HepG2 (cell line): ENCODE measurements around the gene VASH2. TPM values are rescaled to one million over a fixed set of nuclear protein-coding genes. Genes with fewer than 3 reads are reported as not detected.

Source experiments
- ARID3A ChIP-seq: IDR thresholded peaks from 2 replicates; pipeline ENCODE4 v1.6.1; 2012; ENCODE audit warnings: low read depth, low read length, improper control_type of control experiment
- BATF2 ChIP-seq: sonication (generic); formaldehyde crosslinking; IDR thresholded peaks from 2 replicates; pipeline ENCODE4 v1.8.0; 2022; ENCODE audit warnings: mild to moderate bottlenecking, missing genetic modification reagents, moderate library complexity
- BCL3 ChIP-seq: sonication (generic); formaldehyde crosslinking; IDR thresholded peaks from 2 replicates; pipeline ENCODE4 v1.5.1; 2020; ENCODE audit warnings: mild to moderate bottlenecking, missing genetic modification reagents, moderate library complexity
- FOXK2 ChIP-seq: fragments of 450-650 bp; IDR thresholded peaks from 2 replicates; pipeline ENCODE4 v1.6.1; 2016
- KDM6A ChIP-seq: IDR thresholded peaks from 2 replicates; pipeline ENCODE4 v1.6.1; 2016; ENCODE audit warnings: low read depth
- KLF15 ChIP-seq: sonication (generic); formaldehyde crosslinking; IDR thresholded peaks from 2 replicates; pipeline ENCODE4 v1.8.1; 2023; ENCODE audit warnings: borderline replicate concordance, mild to moderate bottlenecking, inconsistent platforms, missing genetic modification reagents, mixed read lengths
- NCOA2 ChIP-seq: sonication (generic); formaldehyde crosslinking; IDR thresholded peaks from 2 replicates; pipeline ENCODE4 v1.8.0; 2022; ENCODE audit warnings: inconsistent platforms
- NKX3-1 ChIP-seq: sonication (generic); formaldehyde crosslinking; IDR thresholded peaks from 2 replicates; pipeline ENCODE4 v1.5.0; 2020; ENCODE audit warnings: missing genetic modification reagents
- PRDM15 ChIP-seq: sonication (generic); formaldehyde crosslinking; IDR thresholded peaks from 2 replicates; pipeline ENCODE4 v1.4.0; 2020; ENCODE audit warnings: missing genetic modification reagents
- RNF2 ChIP-seq: fragments of 450-650 bp; conservative IDR thresholded peaks from 2 replicates; pipeline ENCODE4 v1.6.1; 2016; ENCODE audit warnings: low read depth
- SRSF1 ChIP-seq: fragments of 200-400 bp; formaldehyde crosslinking; optimal IDR thresholded peaks from 2 replicates; pipeline ENCODE3; 2017; ENCODE audit warnings: mild to moderate bottlenecking, low read depth, low read length, moderate library complexity
- TGIF2 ChIP-seq: IDR thresholded peaks from 2 replicates; pipeline ENCODE4 v1.6.1; 2016; ENCODE audit warnings: control low read depth, missing compliant biosample characterization
- XRCC5 ChIP-seq: fragments of 200-400 bp; formaldehyde crosslinking; optimal IDR thresholded peaks from 2 replicates; pipeline ENCODE3; 2017; ENCODE audit warnings: mild to moderate bottlenecking, low read length
- ZFP1 ChIP-seq: IDR thresholded peaks from 2 replicates; pipeline ENCODE4 v1.6.1; 2016
- ZMAT5 ChIP-seq: sonication (generic); formaldehyde crosslinking; IDR thresholded peaks from 2 replicates; pipeline ENCODE4 v1.5.0; 2020; ENCODE audit warnings: mild to moderate bottlenecking, low read depth, missing genetic modification reagents, borderline replicate concordance
- ZNF205 ChIP-seq: IDR thresholded peaks from 2 replicates; pipeline ENCODE4 v1.6.1; 2018; ENCODE audit warnings: missing biosample characterization, missing genetic modification reagents
- ZNF296 ChIP-seq: sonication (generic); formaldehyde crosslinking; conservative IDR thresholded peaks from 2 replicates; pipeline ENCODE4 v1.5.0; 2020; ENCODE audit warnings: mild to moderate bottlenecking, missing genetic modification reagents
- ZNF3 ChIP-seq: IDR thresholded peaks from 2 replicates; pipeline ENCODE4 v1.7.0; 2017; ENCODE audit warnings: inconsistent platforms
- ZNF335 ChIP-seq: sonication (generic); formaldehyde crosslinking; IDR thresholded peaks from 2 replicates; pipeline ENCODE4 v1.4.0; 2020; ENCODE audit warnings: missing genetic modification reagents
- ZNF33A ChIP-seq: sonication (generic); formaldehyde crosslinking; IDR thresholded peaks from 2 replicates; pipeline ENCODE4 v1.5.1; 2020; ENCODE audit warnings: missing genetic modification reagents, mild to moderate bottlenecking, moderate library complexity, borderline replicate concordance
- ZNF768 ChIP-seq: sonication (generic); formaldehyde crosslinking; IDR thresholded peaks from 2 replicates; pipeline ENCODE4 v1.4.0; 2020; ENCODE audit warnings: missing genetic modification reagents
- ZNF891 ChIP-seq: sonication (generic); formaldehyde crosslinking; IDR thresholded peaks from 2 replicates; pipeline ENCODE4 v1.5.0; 2020; ENCODE audit warnings: mild to moderate bottlenecking, missing genetic modification reagents
- polyA plus RNA-seq, 8 experiments: library from polyadenylated mRNA; depleted of rRNA in 3 of 8; stranded (reverse) in 7 of 8; unstranded in 1 of 8; fragments of >200 nt; fragmentation: Illumina TruSeq in 4 of 8; extraction: Trizol in 4 of 8; gene quantifications; 2 replicates each; pipeline versions ENCODE4 v1.2.1 to v1.2.3, GENCODE V29; 2011 to 2016; ENCODE audit warnings: low read depth in 4 of 8, missing spikeins in 1 of 8, mixed read lengths in 1 of 8; ENCODE audit not compliant: insufficient read depth in 1 of 8
- total RNA-seq, 5 experiments: library from RNA; depleted of rRNA; stranded (reverse); fragments of >200 nt; fragmentation: Illumina TruSeq; extraction: Trizol; gene quantifications; 2 replicates each; pipeline ENCODE4 v1.2.3, GENCODE V29; 2016; ENCODE audit warnings: low read depth in 1 of 5
- TF ChIP-seq, protein P1 (sequence below): IDR thresholded peaks from 2 replicates; pipeline ENCODE4 v1.6.1; 2016; ENCODE audit warnings: missing compliant biosample characterization, missing genetic modification reagents, borderline replicate concordance

VASH2 gene
- total and polyA plus RNA-seq, 2 of the 13 experiments (the other 11 are each of a cell fraction or from before 2014, with no cell fraction given): 0.44 to 1.00 TPM

DNA sequence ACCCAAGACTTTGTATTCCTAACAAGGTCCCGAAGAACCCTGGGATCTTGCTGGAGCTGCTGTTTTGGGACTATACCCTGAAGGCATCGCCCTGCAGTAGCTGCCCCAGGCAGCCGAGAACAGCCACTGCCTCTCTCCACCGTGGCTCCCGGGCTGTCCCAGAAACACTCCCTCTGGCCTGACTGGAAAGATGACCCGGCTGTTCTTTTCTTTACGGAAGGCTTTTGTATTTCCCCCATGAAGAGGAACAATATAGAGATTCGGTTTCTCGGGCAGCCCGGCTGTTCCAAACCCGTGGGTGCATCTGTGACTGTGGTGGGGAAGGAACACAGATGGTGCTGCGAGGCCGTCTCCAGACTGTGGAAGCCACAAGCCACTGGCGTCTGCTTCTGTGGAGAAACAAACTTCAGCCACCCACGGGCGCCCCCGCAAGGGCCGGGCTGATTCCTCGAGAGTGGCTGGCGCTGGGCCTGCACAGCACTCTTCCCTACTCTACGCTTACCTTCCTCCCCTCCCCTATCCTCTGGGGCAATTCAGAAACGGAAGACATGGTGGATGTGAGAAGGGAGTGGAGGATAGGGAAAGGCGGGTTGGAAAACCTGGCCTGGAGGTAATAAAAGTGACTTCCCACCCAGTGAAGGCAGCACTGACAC lies 33.7 kb upstream of the VASH2 start (continued):
- TF ChIP-seq BCL3 (CRISPR knock-in tag): no peak
- TF ChIP-seq PRDM15: peak; percentile 98
- peak; percentile 54; the same call in 1 of the 2 replicates for TF ChIP-seq ZNF768 (CRISPR knock-in tag)
- TF ChIP-seq ARID3A: no peak
- no peak for TF ChIP-seq FOXK2
- TF ChIP-seq ZNF33A (CRISPR knock-in tag): no peak
- TF ChIP-seq SRSF1: peak; percentile 51
- TF ChIP-seq ZNF335 (CRISPR knock-in tag): no peak
- no peak for TF ChIP-seq BATF2
- TF ChIP-seq, protein P1, sequence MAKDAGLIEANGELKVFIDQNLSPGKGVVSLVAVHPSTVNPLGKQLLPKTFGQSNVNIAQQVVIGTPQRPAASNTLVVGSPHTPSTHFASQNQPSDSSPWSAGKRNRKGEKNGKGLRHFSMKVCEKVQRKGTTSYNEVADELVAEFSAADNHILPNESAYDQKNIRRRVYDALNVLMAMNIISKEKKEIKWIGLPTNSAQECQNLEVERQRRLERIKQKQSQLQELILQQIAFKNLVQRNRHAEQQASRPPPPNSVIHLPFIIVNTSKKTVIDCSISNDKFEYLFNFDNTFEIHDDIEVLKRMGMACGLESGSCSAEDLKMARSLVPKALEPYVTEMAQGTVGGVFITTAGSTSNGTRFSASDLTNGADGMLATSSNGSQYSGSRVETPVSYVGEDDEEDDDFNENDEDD (CRISPR knock-in tag): peak; percentile 14; the same call in 1 of the 2 replicates
- TF ChIP-seq XRCC5: peak; percentile 42
- no peak for TF ChIP-seq TGIF2
- no peak for TF ChIP-seq KLF15 (CRISPR knock-in tag)
- TF ChIP-seq RNF2: 0 out of 2 replicates have a peak, but pooled peaks have one; percentile 42
- no peak for TF ChIP-seq ZMAT5 (CRISPR knock-in tag)
- no peak for TF ChIP-seq ZFP1 (CRISPR knock-in tag)
- TF ChIP-seq KDM6A (CRISPR knock-in tag): no peak
- TF ChIP-seq ZNF205 (CRISPR knock-in tag): no peak
- no peak for TF ChIP-seq ZNF296 (CRISPR knock-in tag)
- no peak for TF ChIP-seq NKX3-1 (CRISPR knock-in tag)
- TF ChIP-seq ZNF891 (CRISPR knock-in tag): no peak
- no peak for TF ChIP-seq ZNF3 (CRISPR knock-in tag)
- no peak for TF ChIP-seq NCOA2 (CRISPR knock-in tag)
